K562 treated with DMSO at 1 percent for 48 hours (cell line): ENCODE results near the gene GZMB. TPM values are rescaled to one million over a fixed set of nuclear protein-coding genes. Genes with fewer than 3 reads are reported as not detected.

Experiments used
- total RNA-seq: library from RNA; unstranded; fragments of 300-600 nt; gene quantifications from 2 replicates; pipeline ENCODE4 v1.2.3, GENCODE V29; 2022; ENCODE audit warnings: low replicate concordance; ENCODE audit errors: extremely low read depth

Gene GZMB, protein sequence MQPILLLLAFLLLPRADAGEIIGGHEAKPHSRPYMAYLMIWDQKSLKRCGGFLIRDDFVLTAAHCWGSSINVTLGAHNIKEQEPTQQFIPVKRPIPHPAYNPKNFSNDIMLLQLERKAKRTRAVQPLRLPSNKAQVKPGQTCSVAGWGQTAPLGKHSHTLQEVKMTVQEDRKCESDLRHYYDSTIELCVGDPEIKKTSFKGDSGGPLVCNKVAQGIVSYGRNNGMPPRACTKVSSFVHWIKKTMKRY
- total RNA-seq, result not detected in 2 replicates

DNA sequence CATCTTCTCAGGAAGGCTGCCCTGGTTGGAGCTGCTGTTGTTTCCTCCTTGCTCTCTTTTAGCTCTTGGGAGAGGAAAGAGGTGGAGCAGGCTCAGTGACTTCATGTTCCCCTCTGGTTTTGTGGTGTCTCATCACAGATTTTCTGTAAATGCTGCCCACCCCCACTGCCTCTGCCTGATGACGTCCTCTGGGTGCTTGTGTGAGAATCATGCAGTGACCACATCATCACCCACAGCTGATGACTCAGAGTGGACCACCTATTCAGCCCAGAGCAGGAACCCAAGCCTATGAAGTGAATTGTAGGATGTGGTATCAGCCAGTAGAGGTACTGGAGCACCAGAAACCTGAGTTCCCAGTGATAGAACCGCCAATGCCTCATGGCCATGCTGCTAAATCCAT is at the start of gene GZMB:
Gene GZMB (minus strand): TSS at position 33 of the 400 bp plus-strand sequence. CDS start 30 bp downstream, at position 3.

DNA sequence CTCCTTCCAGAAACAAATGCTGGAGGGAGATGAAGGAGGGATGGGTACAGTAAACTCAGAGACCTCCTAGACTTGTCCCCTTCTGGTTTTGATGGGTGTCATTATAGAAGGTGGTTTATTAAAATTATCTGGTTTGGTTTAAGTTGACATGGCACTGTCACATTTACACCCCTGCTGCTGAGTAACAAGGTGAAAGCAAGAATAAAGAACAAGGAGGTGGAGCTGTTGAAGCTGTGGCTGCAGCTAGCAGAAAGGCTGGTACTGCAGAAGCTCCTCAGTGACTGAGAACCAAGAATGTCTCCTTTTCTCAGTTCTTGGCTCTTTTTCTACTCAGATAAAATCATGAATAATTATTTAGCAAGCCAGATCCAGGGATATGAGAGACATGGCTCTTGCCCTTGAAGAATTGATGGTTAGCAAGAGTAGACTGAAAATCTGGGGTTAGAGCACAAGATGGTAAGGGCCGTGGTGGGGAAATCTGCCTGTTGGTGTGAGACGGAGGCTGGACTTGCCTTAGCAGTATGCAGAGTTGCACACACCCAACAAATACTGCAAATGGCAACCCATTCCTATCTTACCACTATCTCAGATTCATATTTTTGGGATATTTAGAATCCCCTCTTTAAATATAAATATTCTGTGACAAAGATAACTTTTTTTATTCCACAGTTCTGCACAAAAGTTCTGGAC is 24.2 kb downstream of the GZMB start, which contains the start of gene GZMH:
Gene GZMH (minus strand): TSS at position 31 of the 690 bp plus-strand sequence. CDS start 72 bp downstream, outside the sequence.

Other genes with a start within 250 kb of the GZMB start
- gene NYNRIN, start 235.2 kb downstream of the GZMB start, total RNA-seq, result not detected in 2 replicates
- not detected in 2 replicates for gene CBLN3, start 204.5 kb downstream of the GZMB start, total RNA-seq
- 69.1 TPM in 1 of 2 replicates, not detected in the other for gene KHNYN, start 204.2 kb downstream of the GZMB start, total RNA-seq
- gene SDR39U1, start 191.4 kb downstream of the GZMB start, total RNA-seq, result not detected in 2 replicates
- gene CMA1, start 125.9 kb downstream of the GZMB start, total RNA-seq, result not detected in 2 replicates
- not detected in 2 replicates for gene CTSG, start 57.9 kb downstream of the GZMB start, total RNA-seq
- not detected in 2 replicates for gene GZMH, start 24.5 kb downstream of the GZMB start, total RNA-seq